Right lobe of liver (tissue), 4 donors: ENCODE measurements around the gene ZFYVE1.

Experiments used
- POLR2A ChIP-seq: fragments of 450-650 bp; IDR thresholded peaks from one replicate; pipeline ENCODE4 v1.6.1; 2017; ENCODE audit warnings: antibody characterized with exemption, mild to moderate bottlenecking
- TF ChIP-seq, protein P1 (sequence below), 4 donors: fragments of 200-600 bp in 3 of 4; fragments of 450-650 bp in 1 of 4; IDR thresholded peaks; one replicate each; pipeline versions ENCODE4 v1.5.1 to v1.8.0; 2016 to 2022; ENCODE audit warnings: antibody characterized with exemption in 4 of 4, mild to moderate bottlenecking in 2 of 4
- donor health status: DM: no; HTN: no; CAD: no.
- donor health status: DM: no; HTN: no; CAD: no.
- donor health status: DM: no; HTN: yes; CAD: no.

DNA sequence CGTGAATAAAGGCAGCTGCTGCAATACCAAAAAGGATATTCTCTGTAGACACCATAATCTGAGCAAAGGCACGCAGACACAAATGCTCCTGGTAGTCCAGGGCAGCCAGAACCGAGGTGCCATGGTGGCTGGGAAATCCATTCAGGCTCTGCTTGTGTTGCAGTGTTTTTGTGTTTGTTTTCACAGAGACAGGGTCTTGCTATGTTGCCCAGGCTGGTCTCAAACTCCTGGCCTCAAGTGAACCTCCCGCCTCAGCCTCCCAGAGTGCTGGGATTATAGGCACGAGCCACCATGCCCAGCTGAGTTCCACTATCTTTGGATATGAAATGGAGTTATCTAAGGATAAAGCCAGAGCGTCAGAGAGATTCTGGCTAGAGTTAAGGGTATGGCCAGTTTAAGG is 60.9 kb downstream of the ZFYVE1 start:
- TF ChIP-seq, protein P1, sequence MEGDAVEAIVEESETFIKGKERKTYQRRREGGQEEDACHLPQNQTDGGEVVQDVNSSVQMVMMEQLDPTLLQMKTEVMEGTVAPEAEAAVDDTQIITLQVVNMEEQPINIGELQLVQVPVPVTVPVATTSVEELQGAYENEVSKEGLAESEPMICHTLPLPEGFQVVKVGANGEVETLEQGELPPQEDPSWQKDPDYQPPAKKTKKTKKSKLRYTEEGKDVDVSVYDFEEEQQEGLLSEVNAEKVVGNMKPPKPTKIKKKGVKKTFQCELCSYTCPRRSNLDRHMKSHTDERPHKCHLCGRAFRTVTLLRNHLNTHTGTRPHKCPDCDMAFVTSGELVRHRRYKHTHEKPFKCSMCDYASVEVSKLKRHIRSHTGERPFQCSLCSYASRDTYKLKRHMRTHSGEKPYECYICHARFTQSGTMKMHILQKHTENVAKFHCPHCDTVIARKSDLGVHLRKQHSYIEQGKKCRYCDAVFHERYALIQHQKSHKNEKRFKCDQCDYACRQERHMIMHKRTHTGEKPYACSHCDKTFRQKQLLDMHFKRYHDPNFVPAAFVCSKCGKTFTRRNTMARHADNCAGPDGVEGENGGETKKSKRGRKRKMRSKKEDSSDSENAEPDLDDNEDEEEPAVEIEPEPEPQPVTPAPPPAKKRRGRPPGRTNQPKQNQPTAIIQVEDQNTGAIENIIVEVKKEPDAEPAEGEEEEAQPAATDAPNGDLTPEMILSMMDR (IDR thresholded peaks at IDR 0.05): no peak
- no peak for TF ChIP-seq POLR2A
